DOHH2 (cell line): Measurements from ENCODE around the gene POU2F3.

Experiments
- EZH2phosphoT487 ChIP-seq: fragments of 200-600 bp; sonication (generic); IDR thresholded peaks from 2 replicates; pipeline ENCODE4 v1.6.1; 2017; ENCODE audit warnings: borderline replicate concordance, mild to moderate bottlenecking, antibody characterized with exemption, low read length, moderate library complexity, mixed read lengths
- TF ChIP-seq, protein P1 (sequence below): fragments of 200-600 bp; sonication (generic); IDR thresholded peaks from one replicate; pipeline ENCODE4 v1.5.1; 2014; ENCODE audit warnings: antibody characterized with exemption, mild to moderate bottlenecking, low read depth, low read length; ENCODE audit not compliant: poor library complexity, severe bottlenecking

DNA sequence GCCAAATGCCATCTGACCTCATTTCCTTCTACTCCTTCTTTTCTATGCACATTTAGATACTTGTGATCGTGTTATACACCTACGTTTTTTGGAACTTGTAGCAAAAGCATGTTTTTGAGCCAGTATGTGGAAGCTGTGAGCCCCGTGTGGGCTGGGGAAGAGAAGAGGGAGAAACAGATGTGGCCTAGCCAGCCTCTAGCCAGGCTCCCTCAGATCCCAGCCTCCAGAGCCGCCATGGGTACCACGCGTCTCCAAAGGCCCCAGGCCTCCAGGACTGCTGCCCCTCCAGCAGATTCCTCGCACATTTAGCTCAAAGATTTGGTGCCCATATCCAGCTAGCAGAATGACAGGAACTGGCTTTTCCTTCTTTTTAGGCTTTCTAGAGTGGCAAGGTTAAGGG lies 68.1 kb downstream of the POU2F3 start:
- TF ChIP-seq, protein P1, sequence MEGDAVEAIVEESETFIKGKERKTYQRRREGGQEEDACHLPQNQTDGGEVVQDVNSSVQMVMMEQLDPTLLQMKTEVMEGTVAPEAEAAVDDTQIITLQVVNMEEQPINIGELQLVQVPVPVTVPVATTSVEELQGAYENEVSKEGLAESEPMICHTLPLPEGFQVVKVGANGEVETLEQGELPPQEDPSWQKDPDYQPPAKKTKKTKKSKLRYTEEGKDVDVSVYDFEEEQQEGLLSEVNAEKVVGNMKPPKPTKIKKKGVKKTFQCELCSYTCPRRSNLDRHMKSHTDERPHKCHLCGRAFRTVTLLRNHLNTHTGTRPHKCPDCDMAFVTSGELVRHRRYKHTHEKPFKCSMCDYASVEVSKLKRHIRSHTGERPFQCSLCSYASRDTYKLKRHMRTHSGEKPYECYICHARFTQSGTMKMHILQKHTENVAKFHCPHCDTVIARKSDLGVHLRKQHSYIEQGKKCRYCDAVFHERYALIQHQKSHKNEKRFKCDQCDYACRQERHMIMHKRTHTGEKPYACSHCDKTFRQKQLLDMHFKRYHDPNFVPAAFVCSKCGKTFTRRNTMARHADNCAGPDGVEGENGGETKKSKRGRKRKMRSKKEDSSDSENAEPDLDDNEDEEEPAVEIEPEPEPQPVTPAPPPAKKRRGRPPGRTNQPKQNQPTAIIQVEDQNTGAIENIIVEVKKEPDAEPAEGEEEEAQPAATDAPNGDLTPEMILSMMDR = no peak
- TF ChIP-seq EZH2phosphoT487 = no peak
